Endometrium (tissue), 2 donors: ENCODE results near the gene SGMS1.

Source experiments
- FAIRE-seq: peaks from 2 replicates; lab custom pipeline; 2012; peaks lifted over from hg19 to GRCh38; lab: Jason Lieb, UNC
- donor health status: control.
- donor health status: control.

Gene SGMS1

DNA sequence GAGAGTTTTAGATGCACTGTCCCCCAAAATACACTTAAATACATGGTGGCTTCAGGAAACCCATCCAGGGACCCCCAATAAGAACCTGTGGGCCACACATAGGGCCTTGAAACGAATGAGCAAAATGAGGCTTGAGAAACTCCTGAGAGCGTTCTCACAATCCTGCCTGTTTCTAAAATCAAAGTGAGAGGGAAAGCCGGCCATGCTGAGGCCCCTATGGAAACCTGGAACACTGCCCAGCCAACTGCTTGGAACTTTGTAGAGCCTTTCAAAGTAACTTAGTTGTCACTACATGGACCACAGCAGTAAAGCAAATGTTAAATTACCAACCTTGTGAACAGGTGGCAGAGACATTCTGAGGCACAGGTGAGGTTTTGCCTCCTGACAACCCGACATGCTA lies 13.4 kb downstream of the SGMS1 start:
- no peak for FAIRE-seq

DNA sequence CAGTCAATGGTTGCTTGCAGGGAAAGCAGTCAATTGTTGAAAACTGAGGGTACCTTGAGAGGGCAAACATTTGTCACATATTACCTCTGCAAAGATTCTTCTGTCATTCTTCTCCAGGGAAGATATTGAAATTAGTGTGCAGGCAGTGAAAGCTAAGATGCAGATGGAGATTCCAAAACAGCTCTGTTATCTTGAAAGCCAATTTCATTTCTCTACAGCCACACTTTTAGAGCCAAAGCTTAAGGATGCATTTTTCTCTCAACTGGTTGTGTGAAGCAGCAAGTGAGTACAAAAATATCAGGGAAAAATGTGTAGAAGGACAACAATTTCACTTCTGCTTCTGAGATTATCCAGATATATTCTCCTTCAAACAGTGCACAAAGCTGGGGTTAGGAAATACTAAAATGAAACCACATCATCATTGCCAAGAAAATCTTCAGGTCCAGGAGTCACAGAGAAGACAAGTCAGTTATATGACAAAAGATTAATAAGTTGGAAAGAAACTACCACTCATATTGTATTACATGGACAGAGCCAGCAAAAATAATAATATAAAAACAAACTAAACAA lies 16.3 kb downstream of the SGMS1 start:
- FAIRE-seq, result no peak

DNA sequence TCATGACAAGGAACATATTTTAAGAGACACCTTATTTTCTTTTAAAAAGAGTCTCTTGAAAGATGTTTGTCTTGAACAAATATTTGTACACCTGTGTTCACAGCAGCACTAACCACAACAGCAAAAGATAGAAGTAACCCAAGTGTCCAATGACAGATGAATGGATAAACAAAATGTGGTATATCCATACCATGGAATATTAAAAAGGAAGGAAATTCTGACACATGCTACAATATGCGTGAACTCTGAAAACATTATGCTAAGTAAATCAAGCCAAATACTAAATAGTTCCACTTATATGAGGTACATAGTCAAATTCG lies 17.8 kb downstream of the SGMS1 start:
- FAIRE-seq, result no peak

DNA sequence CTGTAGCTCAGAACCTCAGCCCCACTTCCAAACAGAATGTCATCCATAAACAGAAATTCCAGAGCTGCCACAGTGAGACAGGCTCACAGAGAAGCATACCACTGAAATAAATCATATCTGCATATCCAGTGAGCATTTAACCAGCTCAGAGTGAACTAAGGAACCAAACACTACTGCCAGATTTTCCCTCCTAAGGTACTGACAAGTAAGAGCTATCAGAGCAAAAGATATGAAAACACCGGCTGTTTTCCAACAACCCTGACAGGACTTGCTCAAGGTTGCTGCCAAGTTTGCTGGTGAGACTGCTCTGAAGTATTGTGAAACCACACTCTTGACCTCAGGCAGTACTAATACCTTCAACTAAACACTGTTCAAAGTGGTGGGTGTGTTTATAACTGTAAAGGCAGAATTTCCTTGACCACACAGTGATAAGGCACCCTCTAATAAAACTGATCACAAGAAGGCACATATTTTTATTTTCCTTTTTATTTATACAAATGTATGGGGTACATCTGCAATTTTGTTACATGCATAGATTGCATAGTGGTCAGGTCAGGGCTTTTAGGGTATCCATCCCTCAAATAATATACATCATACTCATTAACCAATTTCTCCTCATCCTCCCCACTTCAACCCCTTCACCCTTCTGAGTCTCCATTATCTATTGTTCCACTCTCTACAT lies 18.3 kb downstream of the SGMS1 start:
- FAIRE-seq, result no peak

DNA sequence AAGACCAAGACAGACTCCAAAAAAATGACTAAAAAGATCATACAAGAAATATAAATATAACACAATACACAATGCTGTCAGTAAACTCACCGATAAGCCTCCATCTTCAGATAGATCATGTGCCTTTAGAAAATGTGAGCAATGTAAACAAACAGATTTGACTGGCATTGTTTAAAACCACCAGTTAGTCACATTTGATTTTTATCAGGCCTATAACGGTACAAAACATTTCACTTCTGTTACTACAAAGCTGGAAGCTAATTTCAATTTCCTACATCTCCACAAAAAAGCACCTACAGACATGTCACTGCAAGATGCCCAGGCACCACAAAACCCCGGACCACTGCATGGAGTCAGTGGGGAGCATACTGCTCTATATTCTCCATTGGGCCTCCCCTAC lies 18.9 kb downstream of the SGMS1 start:
- FAIRE-seq, result no peak

DNA sequence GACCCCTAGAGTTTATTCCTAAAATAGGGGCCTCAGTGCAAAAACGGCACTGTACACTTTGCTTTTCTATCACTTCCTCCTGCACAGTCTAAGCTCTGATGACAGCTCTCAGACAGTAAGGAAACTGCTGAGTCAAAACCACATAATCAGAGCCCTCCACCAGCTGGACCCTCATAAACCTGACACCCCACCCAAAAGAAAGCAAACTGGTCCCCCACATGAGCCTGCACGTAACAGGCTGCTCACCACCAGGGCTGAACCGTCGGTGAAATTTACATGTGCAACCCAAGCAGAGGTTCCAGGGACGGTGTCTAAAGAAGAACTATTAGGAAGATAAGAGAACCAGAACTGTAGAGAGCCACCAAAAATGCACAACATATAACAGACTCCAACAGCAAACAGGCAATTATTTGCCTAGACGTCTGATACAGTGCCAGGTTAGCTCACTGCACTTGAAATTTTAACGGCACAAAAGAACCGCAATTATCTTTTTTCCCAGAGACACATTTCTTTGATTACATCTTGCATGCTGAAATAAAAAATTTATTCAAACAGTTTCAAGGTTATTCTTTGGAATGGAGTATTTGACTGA lies 19.6 kb downstream of the SGMS1 start:
- no peak for FAIRE-seq

DNA sequence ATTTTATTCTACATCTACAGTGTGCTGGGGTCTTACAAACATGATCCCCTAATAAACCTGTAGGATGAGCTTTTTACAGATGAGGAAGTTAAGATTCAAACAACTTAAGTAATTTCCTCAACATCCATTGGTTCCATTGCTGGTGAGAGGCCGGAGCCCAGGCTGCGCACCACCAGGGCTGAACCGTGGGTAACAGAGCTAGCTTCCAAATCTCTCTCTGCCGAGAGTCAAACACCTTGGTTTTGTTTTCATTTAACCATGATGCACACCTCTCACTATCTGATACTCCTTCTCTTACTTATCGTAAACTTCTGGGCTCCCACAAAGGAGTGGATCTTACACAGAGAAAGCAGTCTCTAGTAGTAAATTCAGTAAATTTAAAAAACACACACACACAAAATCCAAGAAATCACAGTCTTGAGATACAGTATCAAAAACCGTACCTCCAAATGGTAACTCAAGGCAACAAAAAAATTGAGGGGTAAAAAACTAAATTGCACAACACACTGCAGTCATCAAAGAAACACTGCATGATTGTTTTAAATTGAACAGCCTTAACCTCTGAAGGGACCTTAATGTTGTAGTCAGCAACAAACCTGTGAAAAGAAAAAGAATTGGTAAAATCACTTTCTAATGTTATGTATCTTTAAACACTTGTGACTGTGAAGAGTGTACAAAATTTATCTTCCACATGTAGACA lies 20.5 kb downstream of the SGMS1 start:
- FAIRE-seq, result no peak

DNA sequence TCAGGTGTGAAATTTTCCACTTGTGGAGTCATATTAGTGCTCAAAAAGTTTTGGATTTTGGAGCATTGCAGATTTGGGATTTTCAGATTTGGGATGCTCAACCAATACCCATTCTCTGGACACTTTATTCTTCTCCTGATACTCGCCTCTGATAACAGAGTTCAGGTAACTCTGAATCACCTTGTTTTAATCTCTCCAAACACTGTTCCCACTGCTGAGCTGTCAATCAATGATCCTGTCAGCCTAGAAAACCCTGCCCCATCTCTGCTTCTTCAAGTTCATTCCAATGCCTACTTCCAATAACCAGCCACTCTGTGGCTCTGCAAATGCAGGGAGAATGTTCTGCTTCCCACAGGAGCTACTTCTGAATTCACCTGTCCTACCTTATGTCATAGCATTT lies 21.8 kb downstream of the SGMS1 start:
- no peak for FAIRE-seq

DNA sequence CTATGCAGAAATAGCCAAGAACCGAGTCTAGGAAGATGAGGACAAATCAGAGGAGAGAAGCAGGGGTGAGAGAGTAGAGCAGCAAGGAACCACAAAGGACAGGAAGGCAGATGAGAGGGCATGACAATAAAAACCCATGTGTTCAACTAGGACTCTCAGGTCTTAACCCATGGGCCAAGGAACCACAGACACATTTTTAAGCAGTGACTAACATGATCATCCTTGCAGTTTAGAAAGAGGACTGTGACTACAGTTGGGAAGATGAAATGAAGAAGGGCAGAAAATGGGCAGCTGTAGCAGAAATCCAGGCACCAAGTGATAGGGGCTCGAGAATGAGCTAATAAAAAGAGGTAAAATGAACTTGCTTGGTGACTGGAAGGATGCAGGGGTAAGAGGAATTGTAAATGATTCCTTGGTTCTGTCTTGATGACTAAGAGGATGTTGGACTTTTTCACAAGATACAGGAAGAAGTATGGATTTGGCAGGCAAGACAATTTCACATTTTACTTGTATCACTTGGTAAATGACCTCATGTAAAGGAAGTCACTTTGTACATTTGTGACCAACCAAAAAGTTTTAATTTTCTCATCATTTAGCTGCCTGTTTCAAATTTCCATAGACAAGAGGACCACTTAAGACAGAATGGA lies 22.8 kb downstream of the SGMS1 start:
- no peak for FAIRE-seq

DNA sequence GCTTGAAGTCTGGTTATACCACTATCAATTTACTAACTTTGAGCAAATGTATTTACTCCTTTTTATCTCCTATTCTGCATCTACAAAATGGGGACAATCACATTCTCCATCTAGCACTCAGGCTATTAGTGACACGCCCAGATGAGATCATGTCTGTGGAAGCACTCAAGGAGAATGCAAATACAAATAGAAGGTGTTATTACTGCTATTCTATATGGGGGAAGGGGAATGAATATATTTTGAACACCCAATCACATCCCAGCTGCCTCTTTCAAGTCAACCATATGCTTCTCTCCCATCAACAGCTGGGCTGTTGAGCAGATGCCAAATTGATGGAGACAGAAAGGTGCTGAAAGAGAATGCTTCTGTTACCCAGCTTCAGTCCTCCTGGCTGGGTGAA lies 23.5 kb downstream of the SGMS1 start:
- no peak for FAIRE-seq

DNA sequence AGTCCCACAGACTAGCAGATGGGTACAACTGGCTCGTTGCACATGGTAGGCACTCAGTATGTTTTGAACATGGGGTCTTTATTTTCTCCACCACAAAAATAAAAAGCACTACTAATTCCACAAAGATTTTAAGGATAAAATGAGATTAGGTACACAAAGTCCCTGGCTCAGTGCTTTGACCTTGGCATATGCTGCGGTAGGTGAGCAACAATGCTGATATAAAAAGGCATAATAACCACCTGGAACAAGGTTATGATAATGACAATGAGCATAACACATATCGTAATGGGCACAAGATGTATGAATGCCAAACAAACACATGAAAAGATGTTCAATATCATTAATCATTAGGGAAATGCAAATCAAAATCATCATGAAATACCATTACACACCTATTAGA lies 26.9 kb downstream of the SGMS1 start:
- FAIRE-seq, result no peak

DNA sequence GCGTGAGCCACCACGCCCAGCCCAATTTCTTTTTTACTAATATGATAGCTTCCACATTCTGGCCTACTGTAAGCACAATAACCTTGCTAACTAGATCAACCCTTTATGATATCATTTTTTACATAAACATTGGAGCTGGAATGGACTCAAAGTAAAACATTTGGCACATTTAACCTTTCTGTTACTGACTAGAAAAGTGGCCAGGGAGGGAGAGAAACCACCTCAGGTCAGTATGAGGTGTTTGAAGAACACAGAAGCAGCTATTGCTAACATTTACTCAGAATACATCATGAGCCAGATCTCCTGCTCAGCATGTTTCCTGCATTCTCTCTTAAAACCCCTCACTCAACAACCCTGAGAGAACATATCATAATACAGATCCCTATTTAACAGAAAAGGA lies 27.3 kb downstream of the SGMS1 start:
- no peak for FAIRE-seq

DNA sequence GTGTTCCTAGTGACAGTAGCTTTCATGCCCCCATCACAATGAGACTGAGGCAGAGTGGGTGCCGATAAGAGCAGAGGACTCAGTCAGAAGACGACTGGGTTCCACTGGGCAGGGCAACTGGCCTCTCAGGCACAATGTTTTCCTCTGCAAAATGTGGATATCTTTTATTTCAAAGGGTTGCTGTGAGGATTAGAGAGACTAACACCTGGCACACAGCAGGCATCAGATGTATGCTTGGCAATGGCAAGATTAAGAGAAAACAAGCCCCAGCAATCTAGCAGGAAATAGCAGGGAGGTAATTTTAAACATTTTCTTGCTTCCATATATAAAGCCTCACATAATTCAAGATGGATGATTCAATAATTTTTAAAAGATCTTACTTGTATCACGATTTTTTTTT lies 28.0 kb downstream of the SGMS1 start:
- FAIRE-seq, result no peak

DNA sequence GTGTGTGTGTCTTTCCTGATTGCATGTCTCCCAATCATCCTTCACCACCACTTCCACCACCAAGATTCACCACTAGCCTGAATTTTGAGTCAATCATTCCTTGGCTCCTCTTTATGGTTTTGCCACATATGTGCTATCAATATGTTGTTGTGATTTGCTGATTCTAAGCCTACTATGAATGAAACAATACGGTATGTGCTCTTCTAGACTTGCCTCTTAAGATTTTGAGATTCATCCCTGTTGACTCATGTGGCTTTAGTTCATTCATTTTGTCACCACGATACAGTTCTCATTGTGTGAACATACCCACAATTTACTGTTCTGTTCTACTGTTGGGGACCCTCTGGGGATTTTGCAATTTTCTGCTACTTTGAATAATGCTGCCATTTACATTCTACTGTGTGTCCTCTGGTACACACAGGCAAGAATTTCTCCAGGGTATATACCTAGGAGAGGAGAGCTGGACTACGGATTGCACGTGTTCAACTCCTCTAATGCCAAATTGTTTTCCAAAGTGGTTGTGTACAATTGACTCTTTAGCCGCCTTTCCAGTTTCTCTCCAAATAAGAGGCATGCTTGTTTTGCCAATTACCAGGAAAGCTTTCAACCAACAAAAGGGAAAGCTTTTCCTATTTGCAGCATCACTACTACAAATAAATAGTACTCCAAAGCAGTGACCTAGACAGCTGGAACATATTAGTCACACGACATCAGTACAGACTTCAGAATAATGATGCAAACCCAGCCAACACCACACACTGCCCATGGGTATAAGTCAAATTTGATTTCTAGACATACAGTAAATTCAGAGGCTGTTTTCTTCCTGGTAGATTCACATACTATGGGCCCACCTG lies 30.0 kb downstream of the SGMS1 start:
- no peak for FAIRE-seq

DNA sequence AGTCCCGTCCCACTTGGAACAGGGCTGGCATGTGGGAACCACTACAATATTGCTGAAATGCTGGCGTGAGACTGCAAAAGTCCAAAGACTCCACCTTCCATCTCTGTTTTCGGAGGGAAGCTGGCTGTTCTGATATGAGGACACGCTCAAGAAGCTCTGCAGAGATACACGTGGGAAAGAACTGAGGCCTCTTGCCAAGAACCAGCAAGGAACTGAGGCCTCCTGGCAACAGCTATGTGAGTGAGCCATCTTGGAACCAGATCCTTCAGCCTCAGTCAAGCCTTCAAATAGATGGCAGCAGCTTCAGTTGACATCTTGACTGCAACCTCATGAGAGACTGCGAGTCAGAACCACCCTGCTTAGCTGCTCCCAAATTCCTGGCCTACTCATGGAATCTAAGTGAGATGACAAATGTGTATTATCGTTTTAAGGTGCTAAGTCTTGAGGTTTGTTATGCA lies 30.8 kb downstream of the SGMS1 start:
- no peak for FAIRE-seq

DNA sequence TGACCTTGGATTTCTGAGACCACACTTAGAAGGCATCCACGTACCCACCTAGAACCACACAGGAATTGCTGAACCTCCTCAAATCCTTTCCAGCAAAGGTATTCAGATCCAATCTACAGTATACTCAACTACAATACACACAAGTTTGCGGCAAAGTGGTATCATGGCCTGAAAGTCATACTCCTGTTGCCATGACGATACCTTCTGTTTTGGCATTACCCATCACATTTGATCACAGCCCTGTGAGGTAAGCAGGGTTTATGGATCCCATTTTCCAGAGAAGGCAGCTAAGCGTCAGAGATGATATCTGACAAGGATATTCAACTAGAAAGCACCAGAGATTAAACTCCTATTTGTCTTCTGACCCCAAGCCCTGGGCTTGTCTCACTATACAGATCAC lies 32.8 kb downstream of the SGMS1 start:
- no peak for FAIRE-seq

DNA sequence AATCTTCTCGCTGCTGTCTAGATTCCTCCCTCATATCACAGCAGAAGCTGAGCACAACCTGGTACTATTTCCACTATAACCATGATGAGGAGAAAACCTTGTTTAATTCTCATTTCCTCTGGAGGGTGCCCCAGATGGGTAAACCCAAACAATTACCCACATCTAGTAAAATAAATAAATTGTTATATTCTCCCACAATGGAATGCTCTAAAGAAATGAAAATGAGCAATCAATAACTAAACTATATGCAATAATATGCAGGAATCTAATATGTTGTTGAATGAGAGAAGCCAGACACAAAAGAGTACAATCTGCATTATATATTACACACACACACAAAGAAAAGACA lies 37.0 kb downstream of the SGMS1 start:
- no peak for FAIRE-seq

DNA sequence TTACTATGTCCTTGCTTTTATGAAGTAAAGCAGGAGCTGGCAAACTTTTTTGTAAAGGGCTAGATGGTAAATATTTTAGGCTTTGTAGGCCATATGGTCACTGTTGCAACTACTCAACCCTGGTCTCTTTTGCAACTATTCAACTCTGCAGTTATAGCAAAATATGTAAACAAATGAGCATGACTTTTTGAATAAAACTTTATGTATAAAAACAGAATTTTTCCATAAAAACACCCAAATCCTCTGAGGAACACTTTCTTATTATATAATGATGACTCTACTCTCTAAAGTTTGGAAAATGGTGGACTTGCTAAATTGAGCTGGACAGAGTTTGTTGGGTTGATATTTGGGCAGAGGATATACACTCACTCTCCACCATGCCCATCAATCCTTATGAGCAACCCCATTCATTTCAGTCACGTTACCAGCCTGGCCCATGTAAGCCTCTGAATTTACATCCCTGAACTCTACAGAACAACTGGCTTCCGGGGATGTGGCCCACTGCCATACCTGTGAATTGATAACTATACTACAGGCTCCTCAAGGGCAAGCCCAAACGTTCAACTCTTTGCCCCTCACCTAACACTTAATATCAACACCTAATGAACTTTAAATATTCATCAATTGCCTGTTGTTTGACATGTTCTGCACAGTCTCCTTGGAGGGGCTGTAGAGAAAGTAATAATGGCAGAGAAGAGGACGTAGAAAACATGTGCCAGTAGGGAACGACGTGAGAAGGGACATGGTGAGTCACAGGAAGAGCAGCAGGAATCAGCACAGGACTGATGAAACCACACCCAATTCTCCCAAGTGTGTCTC lies 37.6 kb downstream of the SGMS1 start:
- FAIRE-seq, result no peak

DNA sequence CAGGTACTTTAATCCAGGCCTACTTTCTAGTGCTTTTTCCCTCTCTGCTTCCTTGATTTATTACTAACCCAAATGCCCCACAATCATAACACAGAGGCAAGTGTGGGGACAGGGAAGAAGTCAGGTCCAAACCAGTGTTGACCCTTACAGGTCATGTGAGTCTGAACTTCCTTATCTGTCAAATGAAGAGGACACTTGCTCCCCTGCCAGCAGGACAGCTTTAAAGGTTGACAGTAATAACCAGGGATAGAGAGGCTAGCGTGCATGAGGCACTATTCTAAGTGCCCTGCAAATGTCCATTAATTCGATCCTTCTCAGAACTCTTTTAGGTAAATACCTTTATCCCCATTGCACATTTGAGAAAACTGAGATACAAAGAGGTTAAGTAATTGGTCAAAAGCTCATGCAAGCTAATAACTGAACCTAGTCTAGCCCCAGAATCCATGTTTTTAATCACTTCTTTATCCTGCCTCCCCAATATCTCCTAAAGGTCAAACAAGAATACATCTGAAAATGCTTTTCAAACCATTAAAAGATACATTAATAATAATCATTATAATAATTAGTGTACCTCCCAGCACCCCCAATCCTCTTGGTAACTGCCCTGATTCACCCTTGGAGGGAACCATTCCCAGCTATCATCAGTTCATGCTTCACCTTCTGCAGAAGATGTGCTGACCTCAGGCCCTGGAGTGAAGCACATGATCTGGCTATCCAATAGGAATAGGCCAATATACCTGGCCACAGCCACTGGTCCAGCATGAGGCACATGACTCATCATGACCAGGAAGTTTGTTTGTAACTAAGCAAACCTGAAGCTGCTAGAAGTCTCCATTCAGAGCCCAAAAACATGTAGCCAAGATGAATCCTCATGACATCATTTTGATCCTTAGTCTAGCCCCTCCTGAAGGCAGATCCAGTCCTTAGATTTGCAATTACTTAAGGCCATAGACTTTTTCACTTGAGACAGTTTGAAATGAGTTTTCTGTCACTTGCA lies 40.7 kb downstream of the SGMS1 start:
- no peak for FAIRE-seq

DNA sequence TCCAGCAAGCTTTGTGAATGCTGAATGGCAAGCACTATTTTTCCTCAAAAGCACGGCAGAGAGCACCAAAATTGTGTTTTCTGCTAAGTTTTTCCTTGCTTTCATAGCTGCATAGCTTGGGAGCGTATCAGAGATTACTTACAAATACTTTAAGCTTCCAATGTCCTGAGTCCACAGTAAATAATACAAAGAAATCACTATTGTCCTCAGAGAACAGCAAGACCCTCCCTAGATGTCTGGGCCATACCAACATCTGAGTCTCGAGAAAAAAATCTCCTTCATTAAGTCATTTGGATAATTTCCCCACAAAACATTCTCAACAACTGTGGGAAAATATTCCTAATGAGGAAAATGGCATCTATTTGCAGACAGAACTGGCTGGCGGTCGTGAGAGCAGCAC lies 41.7 kb downstream of the SGMS1 start:
- no peak for FAIRE-seq
